SK-N-SH treated with all-trans-retinoic acid at 6 μM for 48 hours (cell line): ENCODE results near the gene AKT3.

ENCODE experiments used
- ATAC-seq: fragments of 200-7000 bp; cut with Tn5 transposase; 3 replicates; pipeline ENCODE4 v1.9.1; 2020; ENCODE audit warnings: mild to moderate bottlenecking, moderate library complexity
- ARNTL ChIP-seq: fragments of 450-650 bp; formaldehyde crosslinking; IDR thresholded peaks from 2 replicates; pipeline ENCODE4 v1.5.0; 2020; ENCODE audit warnings: low read depth, mild to moderate bottlenecking, moderate library complexity, borderline replicate concordance
- BACH2 ChIP-seq: fragments of 250-450 bp; sonication (Bioruptor Pico); IDR thresholded peaks from 2 replicates; pipeline ENCODE4 v1.9.0; 2021; ENCODE audit warnings: mild to moderate bottlenecking, borderline replicate concordance
- CREB5 ChIP-seq: fragments of 250-450 bp; sonication (Bioruptor Pico); IDR thresholded peaks from 2 replicates; pipeline ENCODE4 v1.5.1; 2020; ENCODE audit warnings: low read depth, mild to moderate bottlenecking, moderate library complexity
- CSDC2 ChIP-seq: fragments of 250-450 bp; sonication (Bioruptor Pico); IDR thresholded peaks from 2 replicates; pipeline ENCODE4 v1.5.0; 2020; ENCODE audit warnings: mild to moderate bottlenecking, moderate library complexity
- ESRRG ChIP-seq: fragments of 250-450 bp; sonication (Bioruptor Pico); IDR thresholded peaks from 2 replicates; pipeline ENCODE4 v1.6.1; 2021; ENCODE audit warnings: mild to moderate bottlenecking
- GLIS3 ChIP-seq: fragments of 250-450 bp; sonication (Bioruptor Pico); IDR thresholded peaks from 2 replicates; pipeline ENCODE4 v1.5.0; 2020; ENCODE audit warnings: mild to moderate bottlenecking, moderate library complexity
- ISL1 ChIP-seq: fragments of 250-450 bp; sonication (Bioruptor Pico); IDR thresholded peaks from 2 replicates; pipeline ENCODE4 v2.1.2; 2022; ENCODE audit warnings: mild to moderate bottlenecking, moderate library complexity
- OSR1 ChIP-seq: fragments of 250-450 bp; sonication (Bioruptor Pico); IDR thresholded peaks from 2 replicates; pipeline ENCODE4 v1.8.0; 2022; ENCODE audit warnings: moderate library complexity, mild to moderate bottlenecking, inconsistent platforms
- PPARA ChIP-seq: fragments of 250-450 bp; sonication (Bioruptor Pico); IDR thresholded peaks from 2 replicates; pipeline ENCODE4 v1.5.0; 2020; ENCODE audit warnings: mild to moderate bottlenecking, borderline replicate concordance
- RARB ChIP-seq: fragments of 250-450 bp; sonication (Bioruptor Pico); IDR thresholded peaks from 2 replicates; pipeline ENCODE4 v1.8.0; 2021; ENCODE audit warnings: mild to moderate bottlenecking, moderate library complexity
- SNAI2 ChIP-seq: fragments of 250-450 bp; sonication (Bioruptor Pico); IDR thresholded peaks from 2 replicates; pipeline ENCODE4 v1.5.0; 2020; ENCODE audit warnings: mild to moderate bottlenecking, moderate library complexity
- TCF4 ChIP-seq: fragments of 250-450 bp; sonication (Bioruptor Pico); IDR thresholded peaks from 2 replicates; pipeline ENCODE4 v1.8.0; 2021; ENCODE audit warnings: mild to moderate bottlenecking, moderate library complexity, borderline replicate concordance
- TOX ChIP-seq: fragments of 250-450 bp; sonication (Bioruptor Pico); IDR thresholded peaks from 2 replicates; pipeline ENCODE4 v1.8.0; 2021; ENCODE audit warnings: mild to moderate bottlenecking, moderate library complexity, borderline replicate concordance
- TSHZ2 ChIP-seq: fragments of 250-450 bp; sonication (Bioruptor Pico); IDR thresholded peaks from 2 replicates; pipeline ENCODE4 v1.5.0; 2020; ENCODE audit warnings: mild to moderate bottlenecking, moderate library complexity
- ZC3H10 ChIP-seq: fragments of 250-450 bp; sonication (Bioruptor Pico); IDR thresholded peaks from 2 replicates; pipeline ENCODE4 v1.5.1; 2021; ENCODE audit warnings: mild to moderate bottlenecking, moderate library complexity
- ZFP3 ChIP-seq: fragments of 250-450 bp; sonication (Bioruptor Pico); IDR thresholded peaks from 2 replicates; pipeline ENCODE4 v1.5.0; 2020; ENCODE audit warnings: mild to moderate bottlenecking, moderate library complexity
- ZFP30 ChIP-seq: fragments of 450-650 bp; formaldehyde crosslinking; IDR thresholded peaks from 2 replicates; pipeline ENCODE4 v1.5.0; 2022; ENCODE audit warnings: mild to moderate bottlenecking, moderate library complexity
- ZNF565 ChIP-seq: fragments of 450-650 bp; formaldehyde crosslinking; conservative IDR thresholded peaks from 2 replicates; pipeline ENCODE4 v1.5.0; 2020; ENCODE audit warnings: low read depth, mild to moderate bottlenecking, moderate library complexity
- ZNF8 ChIP-seq: fragments of 450-650 bp; formaldehyde crosslinking; IDR thresholded peaks from 2 replicates; pipeline ENCODE4 v1.5.0; 2020; ENCODE audit warnings: mild to moderate bottlenecking, moderate library complexity
- TF ChIP-seq, protein P1 (sequence below): fragments of 250-450 bp; sonication (Bioruptor Pico); IDR thresholded peaks from 2 replicates; pipeline ENCODE4 v1.8.0; 2020; ENCODE audit warnings: mild to moderate bottlenecking, moderate library complexity, borderline replicate concordance
- TF ChIP-seq, protein P2 (sequence below): fragments of 250-450 bp; sonication (Bioruptor Pico); IDR thresholded peaks from 2 replicates; pipeline ENCODE4 v1.8.0; 2021; ENCODE audit warnings: low read depth, mild to moderate bottlenecking, moderate library complexity, borderline replicate concordance
- TF ChIP-seq, protein P3 (sequence below): fragments of 250-450 bp; sonication (Bioruptor Pico); IDR thresholded peaks from 2 replicates; pipeline ENCODE4 v1.5.1; 2021; ENCODE audit warnings: mild to moderate bottlenecking, moderate library complexity

Gene AKT3

GRCh38 chr1:243452092-243452491, 398.0 kb downstream of the AKT3 start:
- no peak for ATAC-seq
- TF ChIP-seq CREB5 (CRISPR knock-in tag) (no peak), TSHZ2 (CRISPR knock-in tag) (no peak), RARB (CRISPR knock-in tag) (no peak), TOX (CRISPR knock-in tag) (no peak), TCF4 (CRISPR knock-in tag) (no peak), ZNF565 (no peak), SNAI2 (CRISPR knock-in tag) (no peak), CSDC2 (no peak), BACH2 (CRISPR knock-in tag) (no peak), ESRRG (CRISPR knock-in tag) (no peak), ISL1 (CRISPR knock-in tag) (no peak), ZFP30 (CRISPR knock-in tag) (no peak), PPARA (CRISPR knock-in tag) (no peak), GLIS3 (CRISPR knock-in tag) (no peak), ARNTL (CRISPR knock-in tag) (no peak), ZC3H10 (CRISPR knock-in tag) (no peak), ZFP3 (CRISPR knock-in tag) (no peak), OSR1 (CRISPR knock-in tag) (no peak)
- TF ChIP-seq, protein P1, sequence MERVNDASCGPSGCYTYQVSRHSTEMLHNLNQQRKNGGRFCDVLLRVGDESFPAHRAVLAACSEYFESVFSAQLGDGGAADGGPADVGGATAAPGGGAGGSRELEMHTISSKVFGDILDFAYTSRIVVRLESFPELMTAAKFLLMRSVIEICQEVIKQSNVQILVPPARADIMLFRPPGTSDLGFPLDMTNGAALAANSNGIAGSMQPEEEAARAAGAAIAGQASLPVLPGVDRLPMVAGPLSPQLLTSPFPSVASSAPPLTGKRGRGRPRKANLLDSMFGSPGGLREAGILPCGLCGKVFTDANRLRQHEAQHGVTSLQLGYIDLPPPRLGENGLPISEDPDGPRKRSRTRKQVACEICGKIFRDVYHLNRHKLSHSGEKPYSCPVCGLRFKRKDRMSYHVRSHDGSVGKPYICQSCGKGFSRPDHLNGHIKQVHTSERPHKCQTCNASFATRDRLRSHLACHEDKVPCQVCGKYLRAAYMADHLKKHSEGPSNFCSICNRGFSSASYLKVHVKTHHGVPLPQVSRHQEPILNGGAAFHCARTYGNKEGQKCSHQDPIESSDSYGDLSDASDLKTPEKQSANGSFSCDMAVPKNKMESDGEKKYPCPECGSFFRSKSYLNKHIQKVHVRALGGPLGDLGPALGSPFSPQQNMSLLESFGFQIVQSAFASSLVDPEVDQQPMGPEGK (CRISPR knock-in tag): no peak
- TF ChIP-seq, protein P2, sequence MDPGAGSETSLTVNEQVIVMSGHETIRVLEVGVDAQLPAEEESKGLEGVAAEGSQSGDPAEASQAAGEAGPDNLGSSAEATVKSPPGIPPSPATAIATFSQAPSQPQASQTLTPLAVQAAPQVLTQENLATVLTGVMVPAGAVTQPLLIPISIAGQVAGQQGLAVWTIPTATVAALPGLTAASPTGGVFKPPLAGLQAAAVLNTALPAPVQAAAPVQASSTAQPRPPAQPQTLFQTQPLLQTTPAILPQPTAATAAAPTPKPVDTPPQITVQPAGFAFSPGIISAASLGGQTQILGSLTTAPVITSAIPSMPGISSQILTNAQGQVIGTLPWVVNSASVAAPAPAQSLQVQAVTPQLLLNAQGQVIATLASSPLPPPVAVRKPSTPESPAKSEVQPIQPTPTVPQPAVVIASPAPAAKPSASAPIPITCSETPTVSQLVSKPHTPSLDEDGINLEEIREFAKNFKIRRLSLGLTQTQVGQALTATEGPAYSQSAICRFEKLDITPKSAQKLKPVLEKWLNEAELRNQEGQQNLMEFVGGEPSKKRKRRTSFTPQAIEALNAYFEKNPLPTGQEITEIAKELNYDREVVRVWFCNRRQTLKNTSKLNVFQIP (CRISPR knock-in tag): no peak

- TF ChIP-seq, protein P3, sequence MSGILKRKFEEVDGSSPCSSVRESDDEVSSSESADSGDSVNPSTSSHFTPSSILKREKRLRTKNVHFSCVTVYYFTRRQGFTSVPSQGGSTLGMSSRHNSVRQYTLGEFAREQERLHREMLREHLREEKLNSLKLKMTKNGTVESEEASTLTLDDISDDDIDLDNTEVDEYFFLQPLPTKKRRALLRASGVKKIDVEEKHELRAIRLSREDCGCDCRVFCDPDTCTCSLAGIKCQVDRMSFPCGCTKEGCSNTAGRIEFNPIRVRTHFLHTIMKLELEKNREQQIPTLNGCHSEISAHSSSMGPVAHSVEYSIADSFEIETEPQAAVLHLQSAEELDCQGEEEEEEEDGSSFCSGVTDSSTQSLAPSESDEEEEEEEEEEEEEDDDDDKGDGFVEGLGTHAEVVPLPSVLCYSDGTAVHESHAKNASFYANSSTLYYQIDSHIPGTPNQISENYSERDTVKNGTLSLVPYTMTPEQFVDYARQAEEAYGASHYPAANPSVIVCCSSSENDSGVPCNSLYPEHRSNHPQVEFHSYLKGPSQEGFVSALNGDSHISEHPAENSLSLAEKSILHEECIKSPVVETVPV (CRISPR knock-in tag): no peak
- TF ChIP-seq ZNF8 (CRISPR knock-in tag): no peak
- TF ChIP-seq ZC3H10 (CRISPR knock-in tag): no peak
- TF ChIP-seq ZNF565: no peak
- TF ChIP-seq ZFP3 (CRISPR knock-in tag): no peak
- TF ChIP-seq ZFP30 (CRISPR knock-in tag): no peak
- no peak for TF ChIP-seq TOX (CRISPR knock-in tag)
- TF ChIP-seq TCF4 (CRISPR knock-in tag): no peak
- no peak for ATAC-seq
Observed at GRCh38 chr1:243449373-243449772, 400.7 kb downstream of the AKT3 start.

- ATAC-seq: no peak
Observed at GRCh38 chr1:243447844-243448243, 402.2 kb downstream of the AKT3 start.

More at GRCh38 chr1:243447844-243448243, 402.2 kb downstream of the AKT3 start:
- TF ChIP-seq BACH2 (CRISPR knock-in tag) (no peak), SNAI2 (CRISPR knock-in tag) (no peak), PPARA (CRISPR knock-in tag) (no peak), TOX (CRISPR knock-in tag) (no peak)
- TF ChIP-seq, protein P2 (CRISPR knock-in tag): no peak
- TF ChIP-seq, protein P1 (CRISPR knock-in tag): no peak
- TF ChIP-seq, all 23 proteins: peak for 0
